H9 (cell line): ENCODE results near the gene HIPK2. TPM values are rescaled to one million over a fixed set of nuclear protein-coding genes. Genes with fewer than 3 reads are reported as not detected.

Experiments
- DNase-seq: peaks from one replicate; pipeline ENCODE4 v3.0.0-alpha.2; 2017
- H2AFZ ChIP-seq: one replicate; pipeline ENCODE4 v1.6.1; 2013; ENCODE audit warnings: mild to moderate bottlenecking, low read length, control low read depth, moderate library complexity
- H2AK5ac ChIP-seq: 2 replicates; pipeline ENCODE4 v1.6.1; 2013; ENCODE audit warnings: low read length, control low read depth, mixed read lengths; ENCODE audit not compliant: insufficient read length
- H2BK120ac ChIP-seq: one replicate; pipeline ENCODE4 v1.6.1; 2013; ENCODE audit warnings: low read depth, mild to moderate bottlenecking, low read length, control low read depth, inconsistent platforms; ENCODE audit not compliant: poor library complexity, severe bottlenecking
- H2BK12ac ChIP-seq: 2 replicates; pipeline ENCODE4 v1.6.1; 2013; ENCODE audit warnings: low read length, control low read depth, mixed read lengths, low read depth; ENCODE audit not compliant: insufficient read length
- H2BK15ac ChIP-seq: 2 replicates; pipeline ENCODE4 v1.6.1; 2013; ENCODE audit warnings: low read depth, low read length, control low read depth
- H2BK20ac ChIP-seq: one replicate; pipeline ENCODE4 v1.6.1; 2013; ENCODE audit warnings: low read depth, mild to moderate bottlenecking, low read length, control low read depth, inconsistent platforms; ENCODE audit not compliant: poor library complexity, severe bottlenecking
- H2BK5ac ChIP-seq: 2 replicates; pipeline ENCODE4 v1.6.1; 2013; ENCODE audit warnings: low read length, control low read depth, mixed read lengths; ENCODE audit not compliant: insufficient read length
- H3K14ac ChIP-seq: 2 replicates; pipeline ENCODE4 v1.6.1; 2013; ENCODE audit warnings: low read length, control low read depth; ENCODE audit not compliant: insufficient read depth
- H3K18ac ChIP-seq: 2 replicates; pipeline ENCODE4 v1.6.1; 2013; ENCODE audit warnings: low read depth, mild to moderate bottlenecking, mixed read lengths, low read length, control low read depth; ENCODE audit not compliant: insufficient read length
- H3K23ac ChIP-seq: 2 replicates; pipeline ENCODE4 v1.6.1; 2013; ENCODE audit warnings: low read length, control low read depth, mixed read lengths, low read depth; ENCODE audit not compliant: insufficient read length
- H3K23me2 ChIP-seq: 2 replicates; pipeline ENCODE4 v1.6.1; 2013; ENCODE audit warnings: low read depth, mild to moderate bottlenecking, mixed read lengths, low read length, control low read depth; ENCODE audit not compliant: insufficient read length, poor library complexity, severe bottlenecking
- H3K27ac ChIP-seq: 2 replicates; pipeline ENCODE4 v1.5.1; 2013; ENCODE audit warnings: low read length, control low read depth, mixed read lengths, low read depth; ENCODE audit not compliant: insufficient read length
- H3K27me3 ChIP-seq: 2 replicates; pipeline ENCODE4 v1.6.1; 2013; ENCODE audit warnings: low read length, control low read depth, inconsistent platforms; ENCODE audit not compliant: insufficient read depth
- H3K4ac ChIP-seq: 2 replicates; pipeline ENCODE4 v1.6.1; 2013; ENCODE audit warnings: low read depth, mild to moderate bottlenecking, control low read depth, inconsistent platforms, low read length, moderate library complexity
- H3K4me1 ChIP-seq: 2 replicates; pipeline ENCODE4 v1.6.1; 2013; ENCODE audit warnings: low read length, control low read depth, inconsistent platforms; ENCODE audit not compliant: insufficient read depth
- H3K4me2 ChIP-seq: 2 replicates; pipeline ENCODE4 v1.6.1; 2013; ENCODE audit warnings: low read length, control low read depth, mixed read lengths; ENCODE audit not compliant: insufficient read length, insufficient read depth
- H3K56ac ChIP-seq: 2 replicates; pipeline ENCODE4 v1.6.1; 2013; ENCODE audit warnings: low read depth, mild to moderate bottlenecking, mixed read lengths, low read length, control low read depth; ENCODE audit not compliant: insufficient read length
- H3K79me1 ChIP-seq: 2 replicates; pipeline ENCODE4 v1.6.1; 2013; ENCODE audit warnings: low read depth, mild to moderate bottlenecking, moderate library complexity, low read length, control low read depth, inconsistent platforms; ENCODE audit not compliant: insufficient read depth, poor library complexity, severe bottlenecking
- H3K79me2 ChIP-seq: 2 replicates; pipeline ENCODE4 v1.6.1; 2013; ENCODE audit warnings: low read length, control low read depth, inconsistent platforms; ENCODE audit not compliant: insufficient read depth
- H3K9ac ChIP-seq: 2 replicates; pipeline ENCODE4 v1.6.1; 2013; ENCODE audit warnings: low read length, control low read depth, mixed read lengths; ENCODE audit not compliant: insufficient read length; ENCODE audit errors: extremely low read depth
- H3K9me3 ChIP-seq: one replicate; pipeline ENCODE4 v1.6.1; 2013; ENCODE audit warnings: low read depth, low read length, inconsistent platforms; ENCODE audit not compliant: control insufficient read depth
- H3T11ph ChIP-seq: one replicate; pipeline ENCODE4 v1.6.1; 2013; ENCODE audit warnings: mild to moderate bottlenecking, low read length, control low read depth, inconsistent platforms
- H4K20me1 ChIP-seq: one replicate; pipeline ENCODE4 v1.6.1; 2013; ENCODE audit not compliant: control insufficient read depth, insufficient read length, insufficient read depth
- H4K5ac ChIP-seq: 2 replicates; pipeline ENCODE4 v1.6.1; 2013; ENCODE audit warnings: low read depth, mild to moderate bottlenecking, mixed read lengths, low read length, control low read depth; ENCODE audit not compliant: insufficient read length
- H4K8ac ChIP-seq: replicated peaks from 2 replicates; pipeline ENCODE4 v1.6.1; 2013; ENCODE audit warnings: low read length, control low read depth, mixed read lengths, low read depth; ENCODE audit not compliant: insufficient read length
- H4K91ac ChIP-seq: 2 replicates; pipeline ENCODE4 v1.6.1; 2013; ENCODE audit warnings: low read depth, mild to moderate bottlenecking, moderate library complexity, mixed read lengths, low read length, control low read depth; ENCODE audit not compliant: insufficient read length
- H3K27ac Mint-ChIP-seq, 3 experiments: 2 replicates in 2 of 3; 3 replicates in 1 of 3; pipeline ENCODE4 v1.8.0; 2020 to 2021; ENCODE audit warnings: mixed read lengths in 3 of 3, mild to moderate bottlenecking in 1 of 3, moderate library complexity in 1 of 3
- H3K27me3 Mint-ChIP-seq: 2 replicates; pipeline ENCODE4 v1.8.0; 2021; ENCODE audit warnings: low read depth, mild to moderate bottlenecking, moderate library complexity, mixed read lengths
- H3K36me3 Mint-ChIP-seq, 3 experiments: 2 replicates in 2 of 3; 3 replicates in 1 of 3; pipeline ENCODE4 v1.8.0; 2020 to 2021; ENCODE audit warnings: low read depth in 3 of 3, mixed read lengths in 3 of 3; ENCODE audit not compliant: insufficient read depth in 1 of 3
- H3K4me1 Mint-ChIP-seq, 2 experiments: 2 replicates each; pipeline ENCODE4 v1.8.0; 2020; ENCODE audit warnings: mixed read lengths in 2 of 2
- H3K4me3 Mint-ChIP-seq, 2 experiments: 2 replicates in 1 of 2; 3 replicates in 1 of 2; pipeline ENCODE4 v1.8.0; 2020 to 2021; ENCODE audit warnings: mild to moderate bottlenecking in 2 of 2, mixed read lengths in 2 of 2, moderate library complexity in 1 of 2
- H3K9me3 Mint-ChIP-seq, 2 experiments: 2 replicates in 1 of 2; 3 replicates in 1 of 2; pipeline ENCODE4 v1.8.0; 2020; ENCODE audit warnings: mild to moderate bottlenecking in 2 of 2, mixed read lengths in 2 of 2, moderate library complexity in 1 of 2
- CTCF ChIP-seq: fragments of 200-600 bp; sonication (generic); conservative IDR thresholded peaks from 3 replicates; pipeline ENCODE4 v1.8.0; 2021; ENCODE audit warnings: antibody characterized with exemption, mild to moderate bottlenecking
- WGBS: extraction: QIAGEN DNeasy Blood & Tissue Kit; methylation state at CpG from one replicate; pipeline ENCODE4 v1.1.7; 2013; ENCODE audit warnings: missing lambda C conversion rate, low lambda C conversion rate, mixed read lengths; ENCODE audit not compliant: insufficient read length; ENCODE audit errors: extremely low coverage; 5-methylcytosine and 5-hydroxymethylcytosine counted together
- total RNA-seq: library from RNA; stranded (reverse); gene quantifications from 2 replicates; pipeline ENCODE4 v1.2.1, GENCODE V29; 2021

The HIPK2 gene
- total RNA-seq, 1 experiment from 2014 or later, result 21.9 TPM

DNA sequence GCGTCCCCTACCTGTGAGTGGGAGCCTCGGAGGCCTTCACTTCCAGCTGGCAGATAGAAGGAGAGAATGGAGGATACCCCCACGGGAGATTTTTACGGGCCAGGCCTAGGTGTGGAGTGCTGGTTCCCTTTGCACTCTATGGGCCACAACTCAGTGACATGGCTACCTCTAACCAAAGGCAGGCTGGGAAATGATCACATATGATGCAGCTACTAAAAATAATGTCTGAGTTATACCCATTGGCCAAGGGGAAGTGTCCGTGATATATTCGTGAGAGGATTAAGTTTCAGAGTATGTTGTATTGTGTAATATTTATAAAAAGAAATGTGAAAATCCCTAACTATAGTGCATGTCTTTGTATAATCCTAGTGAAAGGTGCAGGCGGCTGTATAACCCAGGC, 13.5 kb upstream of the HIPK2 start:
- no peak for TF ChIP-seq CTCF
- H3K4me3 Mint-ChIP-seq, result no peak overlapping the region; a peak in 1 of 5 replicates
- 100% methylated on average over 2 of the region's 7 CpGs for WGBS

More for the DNA sequence above, 13.5 kb upstream of the HIPK2 start:
- Histone ChIP-seq H3T11ph (no peak overlapping the region), H3K4me1 (no peaks in the 10 kb centered on the region), H3K27ac (no peak overlapping the region), H3K4me2 (no peak overlapping the region), H3K56ac (no peak overlapping the region), H3K27me3 (no peaks in the 10 kb centered on the region), H3K23me2 (no peaks in the 10 kb centered on the region), H3K23ac (no peak overlapping the region), H4K91ac (no peak overlapping the region), H2AFZ (no peak overlapping the region), H2BK15ac (no peak overlapping the region), H2BK5ac (no peak overlapping the region), H3K9me3 (no peaks in the 10 kb centered on the region), H4K8ac (no peak overlapping the region), H2BK120ac (no peak overlapping the region), H4K20me1 (no peaks in the 10 kb centered on the region), H2BK12ac (no peak overlapping the region), H2AK5ac (no peak overlapping the region), H3K9ac (no peak overlapping the region), H3K14ac (no peak overlapping the region), H3K18ac (no peak overlapping the region), H3K4ac (no peak overlapping the region), H4K5ac (no peak overlapping the region), H3K79me1 (no peaks in the 10 kb centered on the region), H3K79me2 (no peaks in the 10 kb centered on the region), H2BK20ac (no peak overlapping the region)
- DNase-seq, result no peak
- Mint-ChIP-seq H3K27ac (no peak overlapping the region), H3K4me1 (no peaks in the 10 kb centered on the region), H3K27me3 (no peaks in the 10 kb centered on the region; the same call in 1 of the 2 replicates), H3K36me3 (peaks cover 0 to 4% (median 0%) of the 10 kb centered on the region in 3 experiments; a peak in 2 of 7 replicates), H3K9me3 (peaks cover 3% of the 10 kb centered on the region in 2 experiments; a peak in 2 of 5 replicates)
